NB4 (cell line): ENCODE results near the gene ADM2.

Experiments
- POLR2A ChIP-seq: IDR thresholded peaks from 2 replicates; pipeline ENCODE4 v1.6.1; 2011; ENCODE audit warnings: mild to moderate bottlenecking; ENCODE audit not compliant: insufficient read length; ENCODE audit errors: extremely low read depth
- TF ChIP-seq, protein P1 (sequence below): IDR thresholded peaks from one replicate; pipeline ENCODE4 v1.5.1; 2012; ENCODE audit warnings: low read depth, low read length
- TF ChIP-seq, protein P2 (sequence below): IDR thresholded peaks from 2 replicates; pipeline ENCODE4 v1.6.1; 2011; ENCODE audit warnings: low read depth, low read length

DNA sequence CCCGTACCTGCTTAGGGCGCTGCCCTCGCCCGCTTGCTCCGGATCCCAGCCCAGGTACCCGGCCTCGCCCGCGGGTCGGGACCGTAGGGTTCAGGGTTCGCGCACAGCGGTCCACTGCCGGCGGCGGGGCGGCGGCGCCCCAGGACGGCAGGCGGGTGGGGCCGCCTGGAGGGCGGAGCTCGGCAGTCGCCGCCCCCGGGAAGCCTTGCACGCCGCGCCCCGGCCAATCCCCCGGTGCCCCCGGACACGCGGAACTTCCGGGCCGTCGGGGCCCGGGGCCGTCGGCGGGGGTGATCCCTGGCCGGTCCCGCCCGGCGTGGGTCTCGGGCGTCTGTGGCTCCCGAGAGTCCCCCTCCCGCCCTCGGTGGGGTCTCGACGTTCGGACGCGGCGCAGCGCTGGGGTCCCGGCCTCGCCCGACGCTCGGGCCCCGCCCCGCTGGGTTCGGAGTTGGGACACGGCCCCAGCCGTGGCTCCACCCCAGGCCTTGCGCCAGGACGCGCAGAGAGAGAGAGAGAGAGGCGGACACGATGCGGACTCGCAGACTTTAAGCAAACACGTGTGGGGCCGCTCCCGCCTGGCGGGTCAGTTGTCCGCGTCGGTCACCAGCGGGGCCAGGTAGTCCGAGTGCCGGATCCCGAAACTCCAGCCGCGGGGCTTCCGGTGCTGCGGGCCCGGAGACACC lies 48.7 kb downstream of the ADM2 start, which contains the start of gene TYMP:
- peak; percentile 49 for TF ChIP-seq POLR2A
- TF ChIP-seq, protein P1, sequence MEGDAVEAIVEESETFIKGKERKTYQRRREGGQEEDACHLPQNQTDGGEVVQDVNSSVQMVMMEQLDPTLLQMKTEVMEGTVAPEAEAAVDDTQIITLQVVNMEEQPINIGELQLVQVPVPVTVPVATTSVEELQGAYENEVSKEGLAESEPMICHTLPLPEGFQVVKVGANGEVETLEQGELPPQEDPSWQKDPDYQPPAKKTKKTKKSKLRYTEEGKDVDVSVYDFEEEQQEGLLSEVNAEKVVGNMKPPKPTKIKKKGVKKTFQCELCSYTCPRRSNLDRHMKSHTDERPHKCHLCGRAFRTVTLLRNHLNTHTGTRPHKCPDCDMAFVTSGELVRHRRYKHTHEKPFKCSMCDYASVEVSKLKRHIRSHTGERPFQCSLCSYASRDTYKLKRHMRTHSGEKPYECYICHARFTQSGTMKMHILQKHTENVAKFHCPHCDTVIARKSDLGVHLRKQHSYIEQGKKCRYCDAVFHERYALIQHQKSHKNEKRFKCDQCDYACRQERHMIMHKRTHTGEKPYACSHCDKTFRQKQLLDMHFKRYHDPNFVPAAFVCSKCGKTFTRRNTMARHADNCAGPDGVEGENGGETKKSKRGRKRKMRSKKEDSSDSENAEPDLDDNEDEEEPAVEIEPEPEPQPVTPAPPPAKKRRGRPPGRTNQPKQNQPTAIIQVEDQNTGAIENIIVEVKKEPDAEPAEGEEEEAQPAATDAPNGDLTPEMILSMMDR: no peak
- TF ChIP-seq, protein P2, sequence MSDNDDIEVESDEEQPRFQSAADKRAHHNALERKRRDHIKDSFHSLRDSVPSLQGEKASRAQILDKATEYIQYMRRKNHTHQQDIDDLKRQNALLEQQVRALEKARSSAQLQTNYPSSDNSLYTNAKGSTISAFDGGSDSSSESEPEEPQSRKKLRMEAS: peak; percentile 86
